Measurements from ENCODE around the gene SERPINH1. TPM values are rescaled to one million over a fixed set of nuclear protein-coding genes. Genes with fewer than 3 reads are reported as not detected.

The SERPINH1 gene
- total RNA-seq, 1 experiment from 2014 or later: 58.8 TPM

- H3K36me3 Mint-ChIP-seq (ENCODE audit: insufficient read depth, unreplicated experiment): no peaks in the 10 kb centered on the region
- intact Hi-C loops (cut with micrococcal nuclease; ENCODE audit: unreplicated experiment): loop anchor here (10.0 kb wide), 1 partner anchor 109 kb away; no protein-coding TSS in a partner anchor
- no peaks in the 10 kb centered on the region for H3K9me3 Mint-ChIP-seq (ENCODE audit: low read depth, unreplicated experiment)
- H3K27me3 Mint-ChIP-seq (ENCODE audit: unreplicated experiment): peaks cover 78% of the 10 kb centered on the region
- CTCF ChIA-PET: interaction anchor here (0.9 kb wide), 1 partner anchor 13 kb away, joined by 4 read pairs; no protein-coding TSS in a partner anchor
- no peak for TF ChIP-seq CTCF (IDR thresholded peaks at IDR 0.05; ENCODE audit: unreplicated experiment)
- H3K4me3 Mint-ChIP-seq (ENCODE audit: low read depth, unreplicated experiment): no peak overlapping the region
- no TSS peak for BruUV-seq (replicated peaks)
- no peak overlapping the region for H3K27ac Mint-ChIP-seq (ENCODE audit: unreplicated experiment)
- no peak for DNase-seq
- H3K4me1 Mint-ChIP-seq (ENCODE audit: low read depth, unreplicated experiment): peaks cover 12% of the 10 kb centered on the region
Measured at GRCh38 chr11:75595429-75595828, 33.4 kb downstream of the SERPINH1 start.

GRCh38 chr11:75596914-75597313 is 34.9 kb downstream of the SERPINH1 start:
- DNase-seq: no peak
- no TSS peak for BruUV-seq (replicated peaks)
- TF ChIP-seq CTCF (IDR thresholded peaks at IDR 0.05; ENCODE audit: unreplicated experiment): no peak
- no peak overlapping the region for H3K4me3 Mint-ChIP-seq (ENCODE audit: low read depth, unreplicated experiment)
- no peaks in the 10 kb centered on the region for H3K36me3 Mint-ChIP-seq (ENCODE audit: insufficient read depth, unreplicated experiment)
- H3K27me3 Mint-ChIP-seq (ENCODE audit: unreplicated experiment): peaks cover 89% of the 10 kb centered on the region
- H3K27ac Mint-ChIP-seq (ENCODE audit: unreplicated experiment): no peak overlapping the region
- no peaks in the 10 kb centered on the region for H3K9me3 Mint-ChIP-seq (ENCODE audit: low read depth, unreplicated experiment)
- peaks cover 12% of the 10 kb centered on the region for H3K4me1 Mint-ChIP-seq (ENCODE audit: low read depth, unreplicated experiment)
- CTCF ChIA-PET: interaction anchor here (1.1 to 1.2 kb wide), 2 partner anchors 109 to 272 kb away, joined by 4 to 7 read pairs; no protein-coding TSS in a partner anchor
- intact Hi-C loops (cut with micrococcal nuclease; ENCODE audit: unreplicated experiment): loop anchor here (10.0 kb wide), 1 partner anchor 108 kb away; no protein-coding TSS in a partner anchor

GRCh38 chr11:75597636-75598035 is 35.6 kb downstream of the SERPINH1 start:
- Mint-ChIP-seq H3K27me3 (ENCODE audit: unreplicated experiment) (peaks cover 89% of the 10 kb centered on the region), H3K9me3 (ENCODE audit: low read depth, unreplicated experiment) (no peaks in the 10 kb centered on the region), H3K27ac (ENCODE audit: unreplicated experiment) (no peak overlapping the region), H3K4me3 (ENCODE audit: low read depth, unreplicated experiment) (no peak overlapping the region), H3K36me3 (ENCODE audit: insufficient read depth, unreplicated experiment) (no peaks in the 10 kb centered on the region), H3K4me1 (ENCODE audit: low read depth, unreplicated experiment) (peaks cover 6% of the 10 kb centered on the region)
- DNase-seq: peak; percentile 29
- BruUV-seq (replicated peaks): no TSS peak
- CTCF ChIA-PET: interaction anchor here (0.7 to 1.2 kb wide), 3 partner anchors 9 to 271 kb away, joined by 3 to 7 read pairs (median 4); no protein-coding TSS in a partner anchor
- intact Hi-C loops (cut with micrococcal nuclease; ENCODE audit: unreplicated experiment): loop anchor here (10.0 kb wide), 1 partner anchor 107 kb away; no protein-coding TSS in a partner anchor
- TF ChIP-seq CTCF (IDR thresholded peaks at IDR 0.05; ENCODE audit: unreplicated experiment): peak; percentile 40

DNA sequence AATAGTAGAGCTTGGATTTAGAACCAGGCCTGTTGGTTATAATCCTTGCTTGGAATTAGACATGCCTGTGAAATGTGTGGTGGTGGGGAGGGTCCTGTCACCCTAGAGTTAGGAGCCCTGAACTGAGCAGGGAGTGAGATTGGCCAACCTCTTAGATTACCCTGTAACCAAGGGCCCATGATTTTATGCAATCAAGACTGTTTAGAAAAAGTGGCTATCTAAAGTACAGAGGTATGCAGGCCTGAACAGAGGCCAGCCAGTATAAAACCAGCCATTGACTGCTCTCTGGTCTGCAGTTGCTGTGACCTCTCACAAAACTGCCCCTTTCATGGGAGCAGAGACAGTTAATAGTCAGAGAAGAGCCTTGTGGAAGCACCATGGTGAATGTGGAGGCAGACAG is 36.2 kb downstream of the SERPINH1 start:
- no peak for DNase-seq
- intact Hi-C loops (cut with micrococcal nuclease; ENCODE audit: unreplicated experiment): loop anchor here (10.0 kb wide), 1 partner anchor 107 kb away; no protein-coding TSS in a partner anchor
- no TSS peak for BruUV-seq (replicated peaks)
- H3K27me3 Mint-ChIP-seq (ENCODE audit: unreplicated experiment): peaks cover 84% of the 10 kb centered on the region
- no peak overlapping the region for H3K4me3 Mint-ChIP-seq (ENCODE audit: low read depth, unreplicated experiment)
- no peaks in the 10 kb centered on the region for H3K4me1 Mint-ChIP-seq (ENCODE audit: low read depth, unreplicated experiment)
- CTCF ChIA-PET: interaction anchor here (0.7 to 1.2 kb wide), 3 partner anchors 9 to 270 kb away, joined by 3 to 7 read pairs (median 4); no protein-coding TSS in a partner anchor
- H3K9me3 Mint-ChIP-seq (ENCODE audit: low read depth, unreplicated experiment): no peaks in the 10 kb centered on the region
- no peaks in the 10 kb centered on the region for H3K36me3 Mint-ChIP-seq (ENCODE audit: insufficient read depth, unreplicated experiment)
- no peak overlapping the region for H3K27ac Mint-ChIP-seq (ENCODE audit: unreplicated experiment)
- no peak for TF ChIP-seq CTCF (IDR thresholded peaks at IDR 0.05; ENCODE audit: unreplicated experiment)

Measured in Calu3 (cell line).